Cerebellar nuclear complex (tissue), 1 donor: ENCODE measurements around the gene CLCN3.
A peak's percentile ranks its signal among the peaks of the same experiment; 100 is the strongest.
"Not testable (repeated sequence)": the region's sequence is repeated elsewhere in the genome, so short reads cannot be mapped to it uniquely, and the experiment has no call there.

ENCODE experiments used
- DNase-seq, 2 experiments: peaks; one replicate each; lab custom pipeline; 2025; lab: John Stamatoyannopoulos, UW

CLCN3 gene

GRCh38 chr4:169657470-169658107 lies 37.2 kb downstream of the CLCN3 start:
- DNase-seq: no peak

- no peak for DNase-seq
These were observed 37.8 kb downstream of the CLCN3 start for GRCh38 chr4:169658196-169658595.

GRCh38 chr4:169658975-169659715 lies 38.8 kb downstream of the CLCN3 start:
- DNase-seq: no peak

GRCh38 chr4:169659716-169660670 lies 39.6 kb downstream of the CLCN3 start:
- DNase-seq: peak; percentile 87 to 91

GRCh38 chr4:169660929-169661328 lies 40.6 kb downstream of the CLCN3 start:
- no peak for DNase-seq

- no peak for DNase-seq
These were observed 41.4 kb downstream of the CLCN3 start for GRCh38 chr4:169661761-169662160.

- no peak for DNase-seq
These were observed 41.8 kb downstream of the CLCN3 start for GRCh38 chr4:169662206-169662605.

GRCh38 chr4:169663402-169663801 lies 43.0 kb downstream of the CLCN3 start:
- DNase-seq: no peak

- DNase-seq: no peak
These were observed 43.5 kb downstream of the CLCN3 start for GRCh38 chr4:169663831-169664230.

GRCh38 chr4:169664615-169665014 lies 44.2 kb downstream of the CLCN3 start:
- DNase-seq: no peak

- DNase-seq: no peak
These were observed 44.8 kb downstream of the CLCN3 start for GRCh38 chr4:169665046-169665737.

- no peak for DNase-seq
These were observed 47.8 kb downstream of the CLCN3 start for GRCh38 chr4:169668069-169668721.

GRCh38 chr4:169675825-169676224 lies 55.4 kb downstream of the CLCN3 start:
- DNase-seq: no peak

- no peak for DNase-seq
These were observed 56.9 kb downstream of the CLCN3 start for GRCh38 chr4:169677150-169677748.

GRCh38 chr4:169678486-169678885 lies 58.1 kb downstream of the CLCN3 start:
- DNase-seq: not testable (repeated sequence)

- not testable (repeated sequence) for DNase-seq
These were observed 58.7 kb downstream of the CLCN3 start for GRCh38 chr4:169678951-169679591.

GRCh38 chr4:169682372-169683047 lies 62.1 kb downstream of the CLCN3 start:
- DNase-seq: no peak

GRCh38 chr4:169689681-169690080 lies 69.3 kb downstream of the CLCN3 start:
- DNase-seq: no peak

- no peak for DNase-seq
These were observed 70.4 kb downstream of the CLCN3 start for GRCh38 chr4:169690787-169691186.

- no peak for DNase-seq
These were observed 78.0 kb downstream of the CLCN3 start for GRCh38 chr4:169698331-169698730.
